ENCODE results near the gene TRA2A. TPM values are rescaled to one million over a fixed set of nuclear protein-coding genes. Genes with fewer than 3 reads are reported as not detected.

TRA2A gene
- polyA plus RNA-seq, 2 of the 4 experiments (the other 2 are of a cell fraction): 90.8 to 111 TPM

GRCh38 chr7:23470330-23471105, 61.3 kb downstream of the TRA2A start, which contains the start of gene IGF2BP3 (continued):
- TF ChIP-seq RARB (CRISPR knock-in tag; IDR thresholded peaks at IDR 0.05): no peak
- peak; percentile 37 for TF ChIP-seq CHD2 (IDR thresholded peaks at IDR 0.05; ENCODE audit: low read length, partially characterized antibody)
- no peak for TF ChIP-seq TFCP2L1 (CRISPR knock-in tag; IDR thresholded peaks at IDR 0.05)
- TF ChIP-seq POLR2AphosphoS2 (conservative IDR thresholded peaks at IDR 0.05; ENCODE audit: low read length): no peak
- no peak for TF ChIP-seq HOXB5 (CRISPR knock-in tag; IDR thresholded peaks at IDR 0.05)

DNA sequence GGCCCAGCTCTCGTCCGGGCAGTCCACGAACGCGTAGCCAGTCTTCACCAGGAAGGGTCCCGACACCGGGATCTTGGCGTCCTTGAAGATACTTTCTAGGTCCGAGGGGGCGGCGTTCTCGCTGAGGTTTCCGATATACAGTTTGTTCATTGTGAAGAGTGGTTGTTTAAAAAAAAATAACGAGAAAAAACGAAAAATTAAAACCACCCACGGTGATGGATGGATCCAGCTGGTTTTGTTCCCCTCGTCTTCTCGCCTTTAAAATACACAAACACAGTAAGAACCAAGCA, 61.9 kb downstream of the TRA2A start:
- FAIRE-seq (no peak), DNase-seq (ENCODE audit: low read depth in 1 of 2, low spot score in 1 of 2) (peak in 1 of 2 experiments; percentile 36), ATAC-seq (no peak)
- TF ChIP-seq BCL3 (IDR thresholded peaks at IDR 0.05): no peak
- no peak for TF ChIP-seq ESRRA (IDR thresholded peaks at IDR 0.05; ENCODE audit: borderline replicate concordance, low read length)
- TF ChIP-seq ZFP36 (IDR thresholded peaks at IDR 0.05; ENCODE audit: borderline replicate concordance, partially characterized antibody): no peak
- no peak for TF ChIP-seq ZC3H11A (IDR thresholded peaks at IDR 0.05)
- no peak for TF ChIP-seq HES2 (IDR thresholded peaks at IDR 0.05)
- no peak for TF ChIP-seq EP300 (IDR thresholded peaks at IDR 0.05)
- TF ChIP-seq TFCP2L1 (CRISPR knock-in tag; IDR thresholded peaks at IDR 0.05): no peak
- Histone ChIP-seq H3K4me3 (peak overlapping the region; percentile 80), H3K4me2 (peak overlapping the region; percentile 89), H3K9me3 (no peaks in the 10 kb centered on the region), H3K4me1 (peaks cover 30% of the 10 kb centered on the region), H3K27ac (peak overlapping the region; percentile 97 to 99)
- ChIA-PET POLR2A (interaction anchor here (1.0 to 1.6 kb wide), 3 partner anchors 47 to 197 kb away, joined by 3 to 5 read pairs (median 3); no protein-coding TSS in a partner anchor), CTCF (interaction anchor here (0.9 to 1.4 kb wide), 7 partner anchors 40 to 197 kb away, joined by 3 to 8 read pairs (median 4); no protein-coding TSS in a partner anchor)
- WGBS (ENCODE audit: missing lambda C conversion rate): 2% methylated on average over 13 of the region's 18 CpGs

DNA sequence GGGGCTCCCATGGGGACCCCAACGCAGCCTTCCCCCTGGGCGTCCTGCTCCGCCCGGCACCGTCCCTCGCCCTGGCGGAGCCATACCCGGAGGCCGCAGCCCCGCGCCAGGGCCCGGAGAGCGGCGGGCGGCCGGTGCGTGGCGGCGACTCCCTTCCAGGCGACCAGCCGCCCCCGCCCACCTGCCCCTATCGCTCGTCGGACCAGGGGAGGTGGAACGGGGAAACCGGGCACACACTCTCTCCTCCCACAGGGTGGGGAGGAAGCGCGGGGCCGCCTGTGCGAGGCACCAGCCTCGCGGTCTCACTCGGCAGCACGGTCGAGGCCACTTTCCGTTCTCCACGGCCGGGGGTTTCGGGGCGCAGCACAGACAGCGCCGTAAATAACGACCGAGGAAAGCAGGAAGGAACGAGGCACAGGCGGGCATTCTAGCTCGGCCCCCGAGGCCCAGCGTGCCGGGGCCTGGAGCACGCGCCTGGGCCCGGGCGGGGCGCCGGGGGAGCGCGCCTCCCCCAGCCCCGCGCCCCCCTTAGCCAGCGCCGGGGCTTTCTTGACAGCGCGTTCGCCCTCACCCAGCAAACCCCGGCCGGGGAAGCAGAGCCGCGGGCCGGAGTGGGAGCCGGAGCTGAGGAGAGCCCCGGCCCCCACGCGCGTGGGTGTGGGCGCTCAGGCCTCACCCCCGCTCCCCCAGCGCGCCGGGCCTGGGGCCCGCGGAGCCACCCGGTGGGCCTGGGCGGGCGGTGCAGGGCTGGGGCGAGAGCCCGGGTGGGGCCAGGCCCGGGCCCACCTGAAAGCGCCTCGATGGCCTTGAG, 62.4 kb downstream of the TRA2A start:
- Histone ChIP-seq H3K27ac (peak overlapping the region; percentile 97 to 99), H3K9me3 (no peaks in the 10 kb centered on the region), H3K4me3 (peak overlapping the region; percentile 80), H3K4me2 (peak overlapping the region; percentile 89), H3K4me1 (peaks cover 36% of the 10 kb centered on the region)
- FAIRE-seq (no peak), ATAC-seq (0 out of 6 replicates have a peak, but pooled peaks of 1 of the 2 experiments have one; percentile 0), DNase-seq (ENCODE audit: low read depth in 1 of 2, low spot score in 1 of 2) (peak in 1 of 2 experiments; percentile 36)
- TF ChIP-seq GATA3 (IDR thresholded peaks at IDR 0.05; ENCODE audit: borderline replicate concordance) (no peak), POLR2A (IDR thresholded peaks at IDR 0.05; ENCODE audit: low read length) (peak; percentile 32), PHF8 (IDR thresholded peaks at IDR 0.05; ENCODE audit: borderline replicate concordance, low read depth) (peak; percentile 29; the same call in 1 of the 2 replicates), MAX (IDR thresholded peaks at IDR 0.05) (peak; percentile 38; the same call in 1 of the 2 replicates), RAD21 (conservative IDR thresholded peaks at IDR 0.05 in 1 of 2, IDR thresholded peaks at IDR 0.05 in 1 of 2) (no peak), HOXB13 (CRISPR knock-in tag; IDR thresholded peaks at IDR 0.05; ENCODE audit: low read depth) (no peak)
- TF ChIP-seq, protein P1, sequence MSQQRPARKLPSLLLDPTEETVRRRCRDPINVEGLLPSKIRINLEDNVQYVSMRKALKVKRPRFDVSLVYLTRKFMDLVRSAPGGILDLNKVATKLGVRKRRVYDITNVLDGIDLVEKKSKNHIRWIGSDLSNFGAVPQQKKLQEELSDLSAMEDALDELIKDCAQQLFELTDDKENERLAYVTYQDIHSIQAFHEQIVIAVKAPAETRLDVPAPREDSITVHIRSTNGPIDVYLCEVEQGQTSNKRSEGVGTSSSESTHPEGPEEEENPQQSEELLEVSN (IDR thresholded peaks at IDR 0.05; ENCODE audit: borderline replicate concordance, low read depth): 0 out of 2 replicates have a peak, but pooled peaks have one; percentile 23
- ChIA-PET CTCF (interaction anchor here (0.8 to 1.4 kb wide), 9 partner anchors 39 to 207 kb away, joined by 3 to 8 read pairs (median 3); no protein-coding TSS in a partner anchor), POLR2A (interaction anchor here (1.0 to 2.4 kb wide), 4 partner anchors 48 to 196 kb away, joined by 3 to 7 read pairs (median 4); partner anchors contain the start of gene MALSU1)
- WGBS (ENCODE audit: missing lambda C conversion rate): 0% methylated on average over 4 of the region's 91 CpGs
